GM23248 (cell line): Measurements from ENCODE around the gene RGS19.

ENCODE experiments used
- EZH2 ChIP-seq: fragments of 200-600 bp; sonication (generic); IDR thresholded peaks from 2 replicates; pipeline ENCODE4 v1.6.1; 2018; ENCODE audit warnings: antibody characterized with exemption, mild to moderate bottlenecking; ENCODE audit not compliant: insufficient read depth, poor library complexity, severe bottlenecking
- EZH2phosphoT487 ChIP-seq: fragments of 200-600 bp; sonication (generic); IDR thresholded peaks from 2 replicates; pipeline ENCODE4 v1.6.1; 2018; ENCODE audit warnings: antibody characterized with exemption, moderate library complexity, mild to moderate bottlenecking, low read depth; ENCODE audit not compliant: insufficient read depth

DNA sequence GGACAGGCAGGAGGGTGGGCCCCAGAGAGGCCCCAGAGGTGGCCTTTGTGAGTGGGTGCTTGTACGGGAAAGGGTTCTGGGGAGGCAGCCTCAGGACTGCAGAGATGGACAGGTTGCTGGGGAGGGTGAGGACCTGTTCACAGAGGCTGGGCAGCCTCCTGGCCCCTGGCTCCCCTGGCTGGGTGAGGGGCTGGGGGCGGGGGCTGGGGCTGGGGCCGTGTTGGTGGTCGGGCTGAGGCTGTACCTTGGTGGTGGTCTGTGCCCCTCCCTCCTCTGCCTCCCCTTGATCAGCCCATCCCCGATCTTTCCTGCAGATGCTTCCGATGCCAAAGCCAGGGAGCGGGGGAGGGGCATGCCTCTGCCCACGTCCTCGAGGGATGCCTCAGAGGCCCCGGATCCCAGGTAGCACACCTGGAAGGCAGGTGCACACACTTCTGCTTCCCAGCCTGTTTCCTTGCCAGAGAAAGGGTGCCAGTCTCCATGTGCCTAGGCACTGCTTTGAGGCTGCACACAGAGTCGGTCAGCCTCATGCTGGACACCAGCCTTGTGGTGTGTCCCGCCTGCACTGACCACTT is 11.5 kb downstream of the RGS19 start:
- TF ChIP-seq EZH2 (no peak), EZH2phosphoT487 (no peak)
